Stimulated activated CD8-positive, alpha-beta memory T cell treated with anti-CD3 and anti-CD28 coated beads, Interleukin-15, amount 100 ng/mL, for 1 hour (primary cell): ENCODE measurements around the gene EML4.
"Not testable (repeated sequence)": the region's sequence is repeated elsewhere in the genome, so short reads cannot be mapped to it uniquely, and the experiment has no call there.

Source experiments
- DNase-seq: peaks from one replicate; pipeline ENCODE4 v3.0.0-alpha.2; 2020; ENCODE audit warnings: low read depth

EML4 gene

DNA sequence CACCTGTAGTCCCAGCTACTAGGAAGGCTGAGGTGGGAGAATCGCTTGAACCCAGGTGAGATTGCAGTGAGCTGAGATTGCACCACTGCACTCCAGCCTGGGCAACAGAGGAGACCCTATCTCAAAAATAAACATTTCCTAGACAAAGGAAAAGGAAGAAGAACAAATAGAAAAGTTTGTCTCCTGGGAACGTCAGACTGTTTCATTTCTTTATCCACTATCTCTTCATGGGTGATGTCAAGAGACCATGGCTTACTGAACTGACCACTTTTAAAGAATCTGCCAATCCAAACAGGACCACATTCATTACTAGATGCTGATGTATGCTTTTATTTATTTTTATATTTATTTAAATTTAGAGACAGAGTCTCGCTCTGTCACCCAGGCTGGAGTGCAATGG is 165.1 kb downstream of the EML4 start:
- no peak for DNase-seq

DNA sequence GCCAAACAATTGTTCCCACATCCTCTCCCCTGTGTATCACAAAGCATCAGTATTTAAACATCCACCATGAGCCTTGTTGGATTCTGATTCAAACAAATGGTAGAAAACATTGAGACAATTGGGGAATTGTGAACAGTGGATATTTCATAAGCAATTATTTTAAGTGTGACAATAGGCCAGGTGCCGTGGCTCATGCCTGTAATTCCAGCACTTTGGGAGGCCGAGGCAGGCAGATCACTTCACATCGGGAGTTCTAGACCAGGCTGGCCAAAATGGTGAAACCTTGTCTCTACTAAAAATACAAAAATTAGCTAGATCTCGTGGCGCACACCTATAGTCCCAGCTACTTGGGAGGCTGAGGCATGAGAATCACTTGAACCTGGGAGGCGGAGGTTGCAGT is 165.7 kb downstream of the EML4 start:
- DNase-seq, result not testable (repeated sequence)

DNA sequence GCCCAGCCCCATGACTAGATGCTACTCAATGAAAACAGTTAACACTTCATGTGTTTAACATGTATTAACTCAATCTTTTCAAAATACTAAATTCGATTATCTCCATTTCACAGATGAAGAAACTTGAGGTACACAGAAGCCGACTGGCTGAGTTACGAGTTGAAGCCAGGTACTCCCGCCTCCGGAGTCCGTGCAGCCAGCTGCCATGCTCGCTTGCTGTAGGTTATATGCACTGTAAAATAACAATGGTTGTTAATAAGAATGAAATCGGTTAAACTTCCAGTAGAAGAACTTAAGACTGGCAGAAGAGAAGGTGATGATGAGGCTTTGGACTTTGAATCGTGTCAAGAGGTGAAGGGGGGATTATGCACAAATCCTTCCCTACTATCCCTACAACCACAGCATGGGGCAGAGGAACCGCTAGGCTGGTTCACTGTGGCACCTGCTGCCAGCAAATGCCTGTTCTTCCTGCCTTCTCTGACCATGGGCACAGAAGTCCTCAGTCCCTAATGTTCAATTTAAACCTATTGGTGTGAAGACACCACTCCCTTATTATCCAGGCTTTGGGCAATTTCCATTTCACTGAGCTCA is 166.5 kb downstream of the EML4 start:
- no peak for DNase-seq

DNA sequence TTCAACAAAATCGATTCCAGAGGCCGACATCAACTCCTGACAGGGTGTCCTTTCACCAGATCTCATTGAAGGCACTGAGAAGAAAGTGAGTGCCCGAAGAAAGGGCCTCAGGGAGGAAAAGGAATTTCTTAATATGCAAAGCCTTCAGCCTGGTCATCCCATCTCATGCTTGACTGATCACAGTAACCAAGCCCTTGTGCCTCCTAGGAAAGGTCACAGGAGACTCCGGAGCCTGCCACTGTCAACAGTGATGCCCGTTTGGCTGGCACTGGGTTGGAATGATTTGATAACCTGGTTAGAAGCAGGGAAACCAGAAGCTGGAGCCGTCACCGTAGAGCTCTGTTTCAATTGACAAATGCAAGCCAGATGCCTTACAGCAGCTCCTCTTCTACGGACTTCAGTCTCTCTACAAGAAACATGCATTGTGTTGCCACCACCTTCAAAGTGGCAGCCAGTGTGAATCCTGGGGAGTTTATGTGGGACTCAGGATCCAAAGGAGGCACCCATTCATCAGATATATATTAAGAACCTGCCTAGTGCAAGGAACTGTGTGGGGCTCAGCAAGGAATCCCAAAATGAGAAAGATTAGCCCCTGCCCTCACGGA is 167.3 kb downstream of the EML4 start:
- DNase-seq, result no peak

DNA sequence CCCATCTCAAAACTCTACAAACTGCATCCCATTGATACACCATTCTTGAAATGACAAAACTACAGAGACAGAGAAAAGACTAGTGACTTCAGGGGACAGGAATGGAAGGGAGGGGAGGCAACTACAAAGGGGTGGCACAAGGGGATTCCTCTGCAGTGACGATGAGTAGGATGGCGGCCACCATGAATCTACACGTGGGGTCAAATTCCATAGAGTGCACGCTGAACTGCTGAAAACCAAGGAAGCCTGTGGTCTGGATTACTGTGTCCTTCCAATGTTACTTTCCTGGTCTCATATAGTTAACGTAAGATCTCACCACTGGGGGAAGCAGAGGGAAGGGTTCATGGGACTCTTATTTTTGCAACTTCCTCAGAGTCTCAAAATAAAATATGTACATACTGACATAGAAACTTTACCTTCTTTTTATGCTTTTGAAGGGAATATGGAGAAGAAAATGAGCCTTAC is 168.2 kb downstream of the EML4 start:
- DNase-seq, result no peak

DNA sequence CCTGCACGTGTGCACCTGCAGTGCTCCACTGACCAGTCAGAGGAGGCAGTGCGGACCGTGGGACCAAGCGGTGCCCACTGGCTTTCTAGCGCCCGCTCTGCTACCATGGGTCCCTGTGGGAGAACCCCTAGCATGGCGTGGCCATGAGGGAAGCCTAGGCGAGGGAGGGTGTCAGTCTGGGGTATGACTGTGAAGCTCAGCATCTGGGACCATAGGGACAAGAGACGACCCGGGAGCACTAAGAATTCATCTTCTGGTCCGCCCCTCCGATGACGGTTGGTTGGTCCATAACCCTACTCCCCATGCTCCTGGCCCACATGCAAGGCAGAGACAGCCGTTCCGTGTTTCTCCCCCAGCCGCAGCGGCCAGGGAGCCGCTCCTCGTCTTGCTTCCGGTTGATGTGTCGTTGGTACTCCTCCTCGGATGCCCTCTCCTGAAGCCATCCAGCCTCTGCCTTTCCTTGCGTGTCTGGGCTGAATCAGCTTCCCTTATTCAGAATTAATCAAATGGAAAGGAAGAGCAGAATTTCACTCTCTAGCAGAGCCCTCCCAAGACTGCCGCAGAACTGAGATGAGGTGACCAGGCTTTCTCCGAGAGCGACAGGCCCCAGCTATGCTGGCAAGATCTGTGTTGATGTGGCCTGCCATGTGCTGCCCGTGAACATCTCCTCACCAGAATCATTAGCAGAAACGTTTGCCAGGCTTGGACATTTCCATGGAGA is 168.9 kb downstream of the EML4 start:
- no peak for DNase-seq

DNA sequence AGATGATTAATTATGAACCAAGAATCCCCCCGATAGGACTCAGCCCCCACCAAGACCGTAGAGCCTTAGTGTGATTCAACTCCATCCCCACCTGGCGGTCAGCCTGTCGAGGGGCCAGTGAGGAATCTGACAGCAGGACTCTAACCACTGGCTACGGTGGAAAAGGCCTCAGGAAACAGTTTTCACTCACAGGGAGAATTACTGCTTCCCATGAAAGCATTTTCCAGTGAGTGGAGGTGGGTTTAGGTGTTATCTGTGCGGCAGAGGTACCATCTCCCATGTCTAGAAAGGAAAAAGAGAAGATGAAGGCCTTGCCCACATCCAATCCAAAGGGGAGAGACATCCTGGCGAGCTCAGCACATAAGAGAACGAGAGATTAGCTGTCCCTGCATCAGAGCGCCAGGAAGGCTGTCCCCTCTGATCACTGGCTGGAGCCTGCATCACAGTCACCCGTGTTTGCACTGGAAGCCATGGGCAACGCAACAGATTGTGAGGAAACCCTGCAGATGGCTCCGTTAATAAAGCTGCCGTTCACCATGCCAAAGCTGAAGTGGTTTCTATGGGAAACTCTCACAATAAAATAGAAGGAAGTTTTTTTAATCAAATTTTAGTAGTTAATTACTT is 169.5 kb downstream of the EML4 start:
- no peak for DNase-seq

DNA sequence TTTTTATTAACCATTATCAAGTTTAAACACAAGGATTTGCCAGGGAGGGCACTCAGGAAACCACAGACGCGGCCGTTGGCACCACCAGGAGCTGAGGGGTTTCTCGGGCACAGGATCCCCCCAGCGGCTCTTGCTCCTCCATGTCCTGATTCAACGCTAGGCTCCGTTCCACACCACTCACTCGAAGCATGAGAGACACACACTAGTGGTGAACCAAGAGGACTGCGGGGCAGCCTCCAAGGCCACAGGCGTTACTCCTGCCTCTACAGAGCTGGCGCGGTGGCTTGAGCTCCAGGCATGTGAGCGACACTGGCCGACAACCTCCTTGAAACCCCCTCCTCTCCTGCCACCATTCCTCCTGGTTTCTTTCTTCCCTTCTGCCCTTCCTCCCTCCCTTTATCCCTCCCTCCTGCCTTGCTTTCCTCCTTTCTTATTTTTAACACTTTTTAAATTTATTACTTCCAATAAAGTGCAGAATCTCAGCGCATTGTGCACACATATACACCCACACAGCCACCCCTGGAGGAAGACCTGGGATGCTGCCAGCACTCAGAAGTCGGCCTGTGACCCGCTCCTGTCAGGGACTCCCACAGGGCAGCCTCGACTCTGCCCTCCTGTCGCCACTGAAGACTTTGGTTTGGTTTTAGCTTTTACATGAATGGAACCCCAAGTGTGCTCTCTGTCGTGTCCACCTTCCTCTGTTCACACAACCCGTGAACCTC is 170.2 kb downstream of the EML4 start:
- DNase-seq, result no peak

DNA sequence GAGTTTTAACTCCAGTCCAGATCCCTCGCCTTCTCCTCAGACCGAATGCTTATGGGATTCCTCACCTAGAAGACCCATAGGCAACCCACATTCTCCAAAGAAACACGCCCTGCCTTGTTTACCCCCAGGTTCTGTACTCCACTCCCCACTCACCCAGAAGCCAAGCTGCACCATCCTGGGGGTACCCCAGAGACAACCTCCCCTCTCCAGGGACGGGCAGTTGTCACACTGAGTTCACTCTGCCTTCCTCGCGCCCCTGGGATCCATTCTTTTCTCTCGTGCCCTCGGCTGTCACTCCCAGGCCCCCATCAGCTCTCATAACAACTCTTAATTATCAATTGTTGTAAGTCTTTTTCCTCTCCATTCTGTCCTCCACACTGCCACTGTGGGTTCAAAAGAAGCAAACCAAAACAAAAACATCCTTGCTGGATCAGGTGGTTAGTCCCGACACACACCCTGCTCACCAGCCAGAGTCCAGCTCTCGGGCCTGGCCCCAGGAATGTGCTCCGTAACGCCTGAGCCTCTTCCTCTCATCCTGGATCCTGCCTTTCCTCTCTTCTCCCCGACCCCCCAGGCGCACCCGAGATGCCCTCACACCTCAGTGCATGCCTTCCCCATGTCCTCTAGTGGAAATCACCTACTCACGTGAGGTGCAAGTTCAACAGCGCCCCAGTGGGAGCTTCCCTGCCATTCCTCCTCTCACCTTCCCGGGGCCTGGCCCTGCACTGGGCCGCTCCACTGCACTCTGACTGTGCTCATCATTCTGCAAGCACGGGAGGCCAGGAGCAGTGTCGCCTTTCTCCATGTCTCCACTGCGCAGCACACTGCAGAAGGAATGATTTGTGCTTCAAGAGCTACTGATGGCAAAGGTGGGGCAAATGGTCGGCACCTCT is 171.1 kb downstream of the EML4 start:
- no peak for DNase-seq

DNA sequence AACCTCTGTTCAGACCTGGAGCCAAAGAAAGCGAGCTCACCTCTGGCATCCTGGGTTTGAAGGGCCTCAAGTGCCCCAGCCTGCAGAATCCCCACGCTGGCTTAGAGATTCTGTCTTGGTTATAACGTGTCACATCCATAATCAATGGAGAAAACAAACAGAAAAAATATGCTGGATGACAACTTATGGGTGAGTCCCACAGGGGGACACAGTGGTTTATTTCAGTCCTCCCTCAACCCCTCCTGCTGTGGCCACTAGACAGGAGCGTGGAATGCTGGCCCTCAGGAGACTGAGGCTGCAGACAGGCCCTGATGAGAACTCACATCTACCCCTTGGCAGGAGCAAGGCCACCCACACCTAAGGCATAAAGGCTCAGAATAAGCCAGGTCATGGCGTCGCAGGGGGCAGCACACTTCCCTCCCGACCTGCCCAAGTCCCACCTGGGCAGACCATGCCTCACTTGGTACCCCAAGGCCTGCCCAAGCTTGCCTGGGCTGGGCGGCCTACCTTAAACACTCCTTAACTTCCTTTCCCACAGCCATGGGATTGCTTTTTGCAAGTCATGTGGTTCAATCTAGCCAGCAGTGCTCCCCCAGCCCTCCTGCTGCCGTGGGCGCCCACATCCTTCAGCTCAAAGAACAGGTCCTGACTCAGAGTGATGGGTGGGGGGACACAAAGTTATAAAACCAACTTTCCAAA is 171.9 kb downstream of the EML4 start:
- no peak for DNase-seq

DNA sequence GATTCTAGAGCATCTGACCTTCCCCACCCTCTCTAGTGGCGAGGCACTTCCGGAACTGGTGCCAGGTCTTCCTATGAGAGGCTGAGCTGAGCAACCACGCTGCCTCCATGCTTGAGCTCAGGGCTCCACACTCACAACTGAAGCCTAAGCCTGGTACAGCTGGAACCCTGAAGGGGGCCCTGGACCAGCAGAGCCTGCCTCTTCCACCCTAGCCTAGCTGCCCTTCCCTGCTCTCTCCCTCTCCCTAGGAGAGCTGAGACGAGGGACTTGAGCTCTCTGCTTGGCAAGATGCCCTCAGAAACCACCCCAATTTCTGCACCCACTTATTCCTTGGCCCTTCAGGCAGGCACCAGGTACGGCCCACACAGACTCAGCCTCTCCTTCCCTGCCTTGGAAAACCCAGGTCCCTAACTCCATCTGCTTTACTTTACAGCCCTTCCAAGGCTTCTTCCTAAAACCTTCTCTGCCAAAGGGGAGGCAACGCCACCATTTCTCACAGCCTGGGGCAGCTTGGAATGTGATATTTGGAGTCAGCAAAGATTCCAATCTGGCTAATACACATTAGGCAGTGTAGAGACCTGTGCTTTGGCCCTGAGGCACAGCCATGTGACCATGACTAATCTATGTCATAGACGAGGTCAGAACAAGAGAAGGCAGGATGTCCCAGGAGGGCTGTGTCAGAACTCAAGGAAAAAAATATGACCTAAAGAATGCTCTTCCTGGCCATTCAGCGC is 173.1 kb downstream of the EML4 start:
- no peak for DNase-seq

DNA sequence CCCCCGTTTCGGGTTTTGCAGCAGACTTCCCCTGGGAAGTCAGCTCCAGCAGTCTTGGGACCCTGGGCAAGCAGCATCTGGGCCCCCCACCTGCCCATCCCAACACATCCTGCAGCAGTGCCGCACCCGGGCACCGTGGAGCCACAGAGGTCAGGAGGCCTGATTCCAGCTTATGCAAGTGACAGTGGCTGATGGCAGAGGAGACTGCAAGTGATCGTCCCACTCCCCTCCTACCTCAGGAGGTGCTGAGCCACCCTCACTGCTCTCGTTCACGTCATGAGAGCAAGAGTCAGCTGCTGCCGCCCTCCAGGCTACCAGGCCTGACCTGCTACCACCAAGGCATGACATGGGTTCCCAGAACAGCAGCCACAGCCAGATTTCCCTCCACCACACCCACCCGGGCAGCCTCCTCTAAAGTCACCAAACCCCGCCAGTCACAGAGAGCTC is 173.7 kb downstream of the EML4 start:
- no peak for DNase-seq

DNA sequence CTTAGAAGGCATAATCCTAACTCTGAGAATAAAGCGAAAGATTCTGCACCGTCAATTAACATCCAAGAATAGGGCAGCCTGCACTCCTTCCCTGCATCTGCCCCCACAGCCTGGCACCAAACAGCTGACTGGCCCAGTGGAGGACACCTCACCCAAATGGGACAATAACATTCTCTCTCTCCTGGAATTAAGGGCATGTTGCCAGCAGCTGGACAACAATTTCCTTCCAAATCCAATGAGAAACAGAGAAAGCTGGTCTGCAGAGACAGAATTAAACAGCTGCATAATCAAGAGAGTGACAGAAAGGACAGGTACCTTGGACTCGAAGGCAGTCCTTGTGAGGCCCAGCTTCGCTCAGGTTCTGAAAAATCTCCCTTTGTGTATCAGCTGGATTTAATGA is 176.8 kb downstream of the EML4 start:
- no peak for DNase-seq

DNA sequence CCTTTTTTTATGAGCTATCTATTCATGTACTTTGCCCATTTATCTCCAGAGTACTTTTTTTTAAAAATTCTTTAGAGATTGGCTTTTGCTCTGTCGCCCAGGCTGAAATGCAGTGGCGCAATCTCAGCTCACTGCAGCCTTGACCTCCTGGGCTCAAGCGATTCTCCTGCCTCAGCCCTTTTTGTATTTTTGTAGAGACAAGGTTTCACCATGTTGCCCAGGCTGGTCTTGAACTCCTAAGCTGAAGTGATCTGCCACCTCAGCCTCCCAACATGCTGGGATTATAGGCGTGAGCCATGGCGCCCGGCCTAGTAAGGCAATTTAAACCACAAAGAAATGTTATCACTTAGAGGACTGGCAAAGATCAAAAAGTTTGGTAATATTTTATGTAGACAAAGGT is 177.7 kb downstream of the EML4 start:
- DNase-seq, result not testable (repeated sequence)

DNA sequence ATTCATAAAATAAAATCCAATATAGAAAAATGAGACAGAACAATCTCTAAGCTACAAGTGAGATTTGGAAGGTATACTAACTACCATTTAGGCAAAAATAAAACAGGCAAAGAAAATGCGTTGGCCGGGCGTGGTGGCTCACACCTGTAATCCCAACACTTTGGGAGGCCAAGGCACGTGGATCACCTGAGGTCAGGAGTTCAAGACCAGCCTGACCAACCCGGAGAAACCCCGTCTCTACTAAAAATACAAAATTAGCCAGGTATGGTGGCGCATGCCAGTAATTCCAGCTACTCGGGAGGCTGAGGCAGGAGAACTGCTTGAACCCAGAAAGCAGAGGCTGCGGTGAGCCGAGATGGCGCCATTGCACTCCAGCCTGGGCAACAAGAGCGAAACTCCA is 178.4 kb downstream of the EML4 start:
- not testable (repeated sequence) for DNase-seq

DNA sequence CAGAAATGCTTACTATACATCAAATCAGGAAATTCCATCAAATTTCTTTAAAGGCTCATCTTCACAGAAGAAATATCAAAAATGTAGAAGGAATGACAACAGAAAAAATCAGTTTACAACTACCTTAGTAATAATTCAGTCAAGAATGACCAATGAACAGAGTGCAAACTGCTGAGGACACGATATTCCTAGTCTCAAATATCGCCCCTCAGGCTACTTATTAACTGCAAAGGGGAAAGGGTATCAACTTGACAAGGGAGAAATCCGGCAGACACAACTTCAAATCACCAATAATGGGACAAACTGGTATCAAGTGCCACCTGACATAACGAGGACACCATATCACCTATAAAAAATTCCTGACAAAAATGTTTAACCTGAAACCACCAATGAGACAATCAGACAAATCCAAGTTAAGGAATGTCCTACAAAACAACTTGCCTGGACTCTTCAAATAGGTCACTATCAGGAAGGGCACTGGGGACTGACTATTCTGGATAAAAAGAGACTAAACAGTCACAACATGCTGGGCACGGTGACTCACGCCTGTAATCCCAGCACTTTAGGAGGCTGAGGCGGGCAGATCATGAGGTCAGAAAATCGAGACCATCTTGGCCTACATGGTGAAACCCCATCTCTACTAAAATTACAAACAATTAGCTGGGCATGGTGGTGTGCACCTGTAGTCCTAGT is 179.1 kb downstream of the EML4 start:
- DNase-seq, result no peak

DNA sequence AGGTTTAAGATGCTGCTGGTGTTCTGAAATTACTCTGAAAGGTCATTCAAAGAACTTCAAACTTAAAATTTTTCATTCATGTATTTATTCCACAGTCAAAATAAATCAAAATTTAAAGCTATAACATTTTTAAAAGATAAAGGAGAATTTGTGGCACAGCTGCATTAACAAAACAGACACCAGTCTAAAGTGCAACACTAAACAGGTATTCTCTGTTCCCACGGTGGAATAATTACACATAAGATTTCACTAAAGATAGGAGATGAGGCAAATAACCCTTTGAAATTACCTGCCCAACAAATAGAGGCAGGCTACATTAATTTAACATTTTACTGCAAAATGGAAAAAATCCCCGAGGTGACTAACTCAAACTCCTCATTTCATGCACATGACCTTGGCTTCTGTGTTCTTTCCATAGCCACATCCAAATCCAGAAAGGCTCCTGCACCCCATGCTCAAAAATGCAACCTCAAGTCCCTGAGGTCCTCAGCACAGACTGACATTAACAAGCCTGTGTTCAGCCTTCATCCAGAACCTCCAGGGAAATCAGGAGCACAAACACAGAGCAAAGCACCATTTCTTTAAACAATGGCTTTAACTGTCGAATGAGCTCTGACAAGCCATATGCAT is 181.4 kb downstream of the EML4 start:
- no peak for DNase-seq

DNA sequence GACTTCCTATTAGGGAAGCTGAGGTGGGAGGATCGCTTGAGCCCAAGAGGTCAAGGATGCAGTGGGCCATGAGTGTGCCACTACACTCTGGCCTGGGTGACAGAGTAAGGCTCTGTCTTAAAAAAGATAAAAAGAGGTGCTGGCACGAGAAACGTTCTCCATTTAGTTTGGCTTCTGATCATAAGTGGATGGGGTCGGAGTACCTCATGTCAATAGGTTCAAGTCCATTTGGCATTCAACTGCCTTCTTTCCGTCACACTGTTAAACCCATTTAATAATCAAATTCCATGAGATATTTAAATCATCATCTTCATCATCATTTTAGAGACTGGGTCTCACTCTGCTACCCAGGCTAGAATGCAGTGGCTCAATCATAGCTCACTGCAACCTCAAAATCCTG is 182.7 kb downstream of the EML4 start:
- no peak for DNase-seq
